Neuron (in vitro differentiated cells): Measurements from ENCODE around the gene GDPD3.
A peak's percentile ranks its signal among the peaks of the same experiment; 100 is the strongest.

ENCODE experiments used
- H2AFZ ChIP-seq: one replicate; pipeline ENCODE4 v1.6.1; 2013; ENCODE audit warnings: low read depth, mild to moderate bottlenecking, inconsistent platforms, low read length, moderate library complexity
- H3K27me3 ChIP-seq: one replicate; pipeline ENCODE4 v1.6.1; 2013; ENCODE audit warnings: low read length; ENCODE audit not compliant: insufficient read depth
- H3K36me3 ChIP-seq: one replicate; pipeline ENCODE4 v1.6.1; 2013; ENCODE audit warnings: low read length; ENCODE audit not compliant: insufficient read depth
- H3K4me1 ChIP-seq: one replicate; pipeline ENCODE4 v1.6.1; 2013; ENCODE audit warnings: low read length; ENCODE audit not compliant: insufficient read depth
- H3K4me3 ChIP-seq: 2 replicates; pipeline ENCODE4 v1.5.1; 2013; ENCODE audit warnings: mild to moderate bottlenecking, low read length, moderate library complexity
- H3K9me3 ChIP-seq: one replicate; pipeline ENCODE4 v1.6.1; 2013; ENCODE audit warnings: low read length

The GDPD3 gene

GRCh38 chr16:30086291-30087140 lies 26.8 kb downstream of the GDPD3 start:
- Histone ChIP-seq H3K36me3 (peaks cover 45% of the 10 kb centered on the region), H3K4me1 (no peaks in the 10 kb centered on the region), H3K27me3 (no peaks in the 10 kb centered on the region), H3K4me3 (no peak overlapping the region), H3K9me3 (no peaks in the 10 kb centered on the region), H2AFZ (no peak overlapping the region)

- no peak overlapping the region for H3K4me3 ChIP-seq
- no peak overlapping the region for H2AFZ ChIP-seq
- no peaks in the 10 kb centered on the region for H3K27me3 ChIP-seq
- peaks cover 51% of the 10 kb centered on the region for H3K36me3 ChIP-seq
- no peaks in the 10 kb centered on the region for H3K4me1 ChIP-seq
- H3K9me3 ChIP-seq = no peaks in the 10 kb centered on the region
Observed at GRCh38 chr16:30085820-30086219, 27.5 kb downstream of the GDPD3 start.

- Histone ChIP-seq H3K9me3 (no peaks in the 10 kb centered on the region), H3K36me3 (peaks cover 52% of the 10 kb centered on the region), H3K27me3 (no peaks in the 10 kb centered on the region), H2AFZ (no peak overlapping the region), H3K4me1 (no peaks in the 10 kb centered on the region), H3K4me3 (no peak overlapping the region)
Observed at GRCh38 chr16:30085247-30085646, 28.1 kb downstream of the GDPD3 start.

GRCh38 chr16:30084816-30085159 lies 28.5 kb downstream of the GDPD3 start:
- Histone ChIP-seq H3K36me3 (peaks cover 55% of the 10 kb centered on the region), H3K9me3 (no peaks in the 10 kb centered on the region), H3K4me1 (no peaks in the 10 kb centered on the region), H3K4me3 (no peak overlapping the region), H2AFZ (no peak overlapping the region), H3K27me3 (no peaks in the 10 kb centered on the region)

- Histone ChIP-seq H3K36me3 (peaks cover 60% of the 10 kb centered on the region), H2AFZ (no peak overlapping the region), H3K27me3 (no peaks in the 10 kb centered on the region), H3K9me3 (no peaks in the 10 kb centered on the region), H3K4me3 (no peak overlapping the region), H3K4me1 (no peaks in the 10 kb centered on the region)
Observed at GRCh38 chr16:30084096-30084815, 29.1 kb downstream of the GDPD3 start.

- peaks cover 66% of the 10 kb centered on the region for H3K36me3 ChIP-seq
Observed at GRCh38 chr16:30083216-30084055, 29.9 kb downstream of the GDPD3 start.

GRCh38 chr16:30082545-30083090 lies 30.7 kb downstream of the GDPD3 start:
- no peaks in the 10 kb centered on the region for H3K27me3 ChIP-seq
- peaks cover 1% of the 10 kb centered on the region for H3K4me1 ChIP-seq
- H3K9me3 ChIP-seq = no peaks in the 10 kb centered on the region
- H3K4me3 ChIP-seq = no peak overlapping the region
- H3K36me3 ChIP-seq = peaks cover 74% of the 10 kb centered on the region
- no peak overlapping the region for H2AFZ ChIP-seq

More at GRCh38 chr16:30083216-30084055, 29.9 kb downstream of the GDPD3 start:
- Histone ChIP-seq H2AFZ (no peak overlapping the region), H3K9me3 (no peaks in the 10 kb centered on the region), H3K4me1 (no peaks in the 10 kb centered on the region), H3K4me3 (no peak overlapping the region), H3K27me3 (no peaks in the 10 kb centered on the region)

- Histone ChIP-seq H3K27me3 (no peaks in the 10 kb centered on the region), H3K4me3 (no peak overlapping the region), H3K36me3 (peaks cover 62% of the 10 kb centered on the region), H3K9me3 (no peaks in the 10 kb centered on the region), H2AFZ (no peak overlapping the region), H3K4me1 (peaks cover 17% of the 10 kb centered on the region)
Observed at GRCh38 chr16:30079480-30079879, 33.9 kb downstream of the GDPD3 start.

GRCh38 chr16:30078744-30079143 lies 34.6 kb downstream of the GDPD3 start:
- Histone ChIP-seq H2AFZ (no peak overlapping the region), H3K36me3 (peaks cover 55% of the 10 kb centered on the region), H3K9me3 (no peaks in the 10 kb centered on the region), H3K27me3 (no peaks in the 10 kb centered on the region), H3K4me3 (no peak overlapping the region), H3K4me1 (peaks cover 17% of the 10 kb centered on the region)

- no peaks in the 10 kb centered on the region for H3K27me3 ChIP-seq
- peak overlapping the region; percentile 84 for H3K4me3 ChIP-seq
- no peak overlapping the region for H2AFZ ChIP-seq
- H3K4me1 ChIP-seq = peaks cover 17% of the 10 kb centered on the region
- peaks cover 44% of the 10 kb centered on the region for H3K36me3 ChIP-seq
- H3K9me3 ChIP-seq = no peaks in the 10 kb centered on the region
Observed at GRCh38 chr16:30077656-30078055, 35.7 kb downstream of the GDPD3 start.

GRCh38 chr16:30076276-30076791 lies 37.0 kb downstream of the GDPD3 start:
- H2AFZ ChIP-seq = peak overlapping the region; percentile 71
- H3K36me3 ChIP-seq = peaks cover 44% of the 10 kb centered on the region
- peaks cover 17% of the 10 kb centered on the region for H3K4me1 ChIP-seq
- H3K9me3 ChIP-seq = no peaks in the 10 kb centered on the region
- no peaks in the 10 kb centered on the region for H3K27me3 ChIP-seq
- peak overlapping the region; percentile 84 for H3K4me3 ChIP-seq

GRCh38 chr16:30075503-30076275 lies 37.6 kb downstream of the GDPD3 start, which contains the start of gene PPP4C:
Gene PPP4C, plus strand, starts transcription at chr16:30075994. Its CDS starts 384 bp downstream, at chr16:30076378.
- H2AFZ ChIP-seq = peak within 1 kb of the TSS; percentile 71
- peak within 1 kb of the TSS; percentile 84 for H3K4me3 ChIP-seq
- no peaks in the 10 kb centered on the region for H3K9me3 ChIP-seq
- peaks cover 38% of the 10 kb centered on the region for H3K36me3 ChIP-seq
- peaks cover 17% of the 10 kb centered on the region for H3K4me1 ChIP-seq
- H3K27me3 ChIP-seq = no peaks in the 10 kb centered on the region
